Liver (tissue), 9 donors: ENCODE measurements around the gene KCTD6. TPM values are rescaled to one million over a fixed set of nuclear protein-coding genes. Genes with fewer than 3 reads are reported as not detected.

Experiments
- DNase-seq: peaks from one replicate; pipeline ENCODE4 v3.0.0-alpha.2; 2017; ENCODE audit warnings: low spot score
- H3K27ac ChIP-seq, 2 donors: one replicate each; pipeline ENCODE4 v1.7.0; 2013; ENCODE audit warnings: inconsistent platforms in 2 of 2, low read length in 2 of 2, control low read depth in 1 of 2, low read depth in 1 of 2, mild to moderate bottlenecking in 1 of 2
- H3K27me3 ChIP-seq, 4 donors: one replicate each; pipeline versions ENCODE4 v1.6.1 to v1.7.0; 2013; ENCODE audit warnings: low read length in 3 of 4, inconsistent platforms in 1 of 4, mild to moderate bottlenecking in 1 of 4, moderate library complexity in 1 of 4; ENCODE audit not compliant: control insufficient read depth in 4 of 4, insufficient read depth in 4 of 4
- H3K36me3 ChIP-seq, 4 donors: one replicate each; pipeline versions ENCODE4 v1.6.1 to v1.7.0; 2013; ENCODE audit warnings: low read length in 3 of 4, mild to moderate bottlenecking in 3 of 4, low read depth in 1 of 4, moderate library complexity in 1 of 4; ENCODE audit not compliant: control insufficient read depth in 4 of 4, insufficient read depth in 3 of 4
- H3K4me1 ChIP-seq, 4 donors: one replicate each; pipeline versions ENCODE4 v1.6.1 to v1.7.0; 2013; ENCODE audit warnings: low read length in 3 of 4, mild to moderate bottlenecking in 3 of 4, moderate library complexity in 1 of 4; ENCODE audit not compliant: control insufficient read depth in 4 of 4, insufficient read depth in 4 of 4
- H3K4me3 ChIP-seq, 3 donors: one replicate each; pipeline versions ENCODE4 v1.6.1 to v1.7.0; 2013; ENCODE audit warnings: low read length in 3 of 3, control low read depth in 1 of 3, low read depth in 1 of 3, mild to moderate bottlenecking in 1 of 3
- H3K9ac ChIP-seq, 2 donors: one replicate each; pipeline ENCODE4 v1.7.0; 2013; ENCODE audit warnings: low read length in 2 of 2, mild to moderate bottlenecking in 2 of 2, moderate library complexity in 2 of 2, control low read depth in 1 of 2, low read depth in 1 of 2
- H3K9me3 ChIP-seq, 4 donors: one replicate each; pipeline versions ENCODE4 v1.6.1 to v1.7.0; 2013; ENCODE audit warnings: low read length in 3 of 4; ENCODE audit not compliant: control insufficient read depth in 4 of 4
- ATF3 ChIP-seq: IDR thresholded peaks from 2 replicates; pipeline ENCODE4 v1.6.1; 2016; ENCODE audit warnings: antibody characterized with exemption
- CTCF ChIP-seq: fragments of 150-350 bp; IDR thresholded peaks from 2 replicates; pipeline ENCODE4 v1.5.1; 2017; ENCODE audit warnings: improper control_type of control experiment, low read depth, low read length; ENCODE audit not compliant: missing input control
- EGR1 ChIP-seq, 2 donors: IDR thresholded peaks; 2 replicates each; pipeline ENCODE4 v1.6.1; 2016 to 2018; ENCODE audit warnings: antibody characterized with exemption in 2 of 2, low read depth in 2 of 2
- FOXA1 ChIP-seq: IDR thresholded peaks from 2 replicates; pipeline ENCODE4 v1.6.1; 2016; ENCODE audit warnings: antibody characterized with exemption
- FOXA2 ChIP-seq: IDR thresholded peaks from 2 replicates; pipeline ENCODE4 v1.6.1; 2016; ENCODE audit warnings: antibody characterized with exemption
- GABPA ChIP-seq, 2 donors: IDR thresholded peaks in 1 of 2; conservative IDR thresholded peaks in 1 of 2; 2 replicates each; pipeline ENCODE4 v1.6.1; 2016; ENCODE audit warnings: antibody characterized with exemption in 2 of 2, mild to moderate bottlenecking in 1 of 2, moderate library complexity in 1 of 2
- HNF4A ChIP-seq, 2 donors: conservative IDR thresholded peaks; 2 replicates each; pipeline ENCODE4 v1.6.1; 2016; ENCODE audit warnings: antibody characterized with exemption in 2 of 2, mild to moderate bottlenecking in 2 of 2
- HNF4G ChIP-seq: IDR thresholded peaks from 2 replicates; pipeline ENCODE4 v1.6.1; 2016; ENCODE audit warnings: antibody characterized with exemption
- JUND ChIP-seq, 2 donors: IDR thresholded peaks; 2 replicates each; pipeline ENCODE4 v1.6.1; 2016; ENCODE audit warnings: antibody characterized with exemption in 2 of 2
- MAX ChIP-seq: IDR thresholded peaks from 2 replicates; pipeline ENCODE4 v1.6.1; 2016; ENCODE audit warnings: antibody characterized with exemption
- NR2F2 ChIP-seq: IDR thresholded peaks from 2 replicates; pipeline ENCODE4 v1.6.1; 2016; ENCODE audit warnings: antibody characterized with exemption
- RAD21 ChIP-seq, 2 donors: IDR thresholded peaks; 2 replicates each; pipeline ENCODE4 v1.6.1; 2016; ENCODE audit warnings: antibody characterized with exemption in 2 of 2, mild to moderate bottlenecking in 2 of 2
- RXRA ChIP-seq, 2 donors: IDR thresholded peaks; 2 replicates each; pipeline ENCODE4 v1.6.1; 2017 to 2018; ENCODE audit warnings: antibody characterized with exemption in 2 of 2, mild to moderate bottlenecking in 1 of 2
- SP1 ChIP-seq: IDR thresholded peaks from 2 replicates; pipeline ENCODE4 v1.6.1; 2018; ENCODE audit warnings: antibody characterized with exemption, mild to moderate bottlenecking
- TAF1 ChIP-seq: conservative IDR thresholded peaks from 2 replicates; pipeline ENCODE4 v1.6.1; 2016; ENCODE audit warnings: antibody characterized with exemption, mild to moderate bottlenecking
- YY1 ChIP-seq: IDR thresholded peaks from 2 replicates; pipeline ENCODE4 v1.6.1; 2016; ENCODE audit warnings: antibody characterized with exemption, mild to moderate bottlenecking
- ZBTB33 ChIP-seq: IDR thresholded peaks from 2 replicates; pipeline ENCODE4 v1.6.1; 2016; ENCODE audit warnings: antibody characterized with exemption
- WGBS: extraction: QIAGEN DNeasy Blood & Tissue Kit; methylation state at CpG from one replicate; pipeline ENCODE4 v1.1.7; 2013; 5-methylcytosine and 5-hydroxymethylcytosine counted together
- polyA plus RNA-seq, 2 donors: library from polyadenylated mRNA; stranded (reverse) in 1 of 2; unstranded in 1 of 2; fragments of 200-250 nt in 1 of 2; fragments of >200 nt in 1 of 2; fragmentation: Nextera tagmentation in 1 of 2; extraction: Ambion mirVana in 1 of 2; gene quantifications; one replicate each; pipeline versions ENCODE4 v1.2.1 to v1.2.3, GENCODE V29; 2013 to 2015
- total RNA-seq, 2 donors: library from RNA; depleted of rRNA; stranded (reverse); fragments of >200 nt; gene quantifications; one replicate each; pipeline ENCODE4 v1.2.3, GENCODE V29; 2014
- donor health status: healthy.
- donor health status: healthy.
- donor health status: healthy.
- donor health status: healthy.
- donor health status: healthy.

The KCTD6 gene
- total and polyA plus RNA-seq, 4 donors = 6.5 to 13.8 (median 10.4) TPM

GRCh38 chr3:58496206-58496857, 4.4 kb downstream of the KCTD6 start:
- Histone ChIP-seq H3K36me3 (peaks cover 0 to 9% (median 5%) of the 10 kb centered on the region in 4 donors), H3K4me1 (peaks cover 0 to 45% (median 35%) of the 10 kb centered on the region in 4 donors), H3K27ac (no peak overlapping the region), H3K27me3 (no peaks in the 10 kb centered on the region), H3K9me3 (no peaks in the 10 kb centered on the region), H3K9ac (no peak overlapping the region), H3K4me3 (no peak overlapping the region)
- WGBS = 89% methylated on average over 5 of the region's 5 CpGs
- TF ChIP-seq HNF4A (conservative IDR thresholded peaks at IDR 0.05) = no peak
- TF ChIP-seq ATF3 = no peak
- TF ChIP-seq RAD21 (IDR thresholded peaks at IDR 0.05) = no peak
- TF ChIP-seq CTCF = no peak
- no peak for TF ChIP-seq HNF4G
- TF ChIP-seq ZBTB33 = no peak
- no peak for TF ChIP-seq JUND (IDR thresholded peaks at IDR 0.05)
- no peak for TF ChIP-seq EGR1 (IDR thresholded peaks at IDR 0.05; ENCODE audit: low read depth in 2 of 2)
- TF ChIP-seq TAF1 = no peak
- no peak for TF ChIP-seq NR2F2
- no peak for TF ChIP-seq SP1
- no peak for TF ChIP-seq GABPA (IDR thresholded peaks at IDR 0.05 in 1 of 2, conservative IDR thresholded peaks at IDR 0.05 in 1 of 2)
- TF ChIP-seq MAX = no peak
- no peak for TF ChIP-seq FOXA2
- no peak for DNase-seq

GRCh38 chr3:58497097-58497496, 5.2 kb downstream of the KCTD6 start:
- Histone ChIP-seq H3K9me3 (no peaks in the 10 kb centered on the region), H3K4me3 (no peak overlapping the region), H3K4me1 (peaks cover 0 to 44% (median 34%) of the 10 kb centered on the region in 4 donors), H3K27ac (no peak overlapping the region), H3K9ac (no peak overlapping the region), H3K36me3 (peaks cover 1 to 13% (median 8%) of the 10 kb centered on the region in 4 donors), H3K27me3 (no peaks in the 10 kb centered on the region)
- WGBS = 30% methylated on average over 1 of the region's 1 CpG
- DNase-seq = no peak
- TF ChIP-seq RXRA (IDR thresholded peaks at IDR 0.05) = no peak
- TF ChIP-seq FOXA1 = no peak
- TF ChIP-seq RAD21 (IDR thresholded peaks at IDR 0.05) = no peak
- TF ChIP-seq NR2F2 = no peak
- no peak for TF ChIP-seq GABPA (IDR thresholded peaks at IDR 0.05 in 1 of 2, conservative IDR thresholded peaks at IDR 0.05 in 1 of 2)
- TF ChIP-seq FOXA2 = no peak
- TF ChIP-seq HNF4A (conservative IDR thresholded peaks at IDR 0.05) = no peak
- TF ChIP-seq EGR1 (IDR thresholded peaks at IDR 0.05; ENCODE audit: low read depth in 2 of 2) = no peak
- TF ChIP-seq ZBTB33 = no peak
- no peak for TF ChIP-seq CTCF
- TF ChIP-seq MAX = no peak
- TF ChIP-seq JUND (IDR thresholded peaks at IDR 0.05) = no peak
- TF ChIP-seq ATF3 = no peak
- TF ChIP-seq SP1 = no peak
- no peak for TF ChIP-seq TAF1
- no peak for TF ChIP-seq YY1
